ENCODE data around the gene PRKCE. TPM values are rescaled to one million over a fixed set of nuclear protein-coding genes. Genes with fewer than 3 reads are reported as not detected.

Gene PRKCE
- total and polyA plus RNA-seq, 4 donors: 2.5 to 38.6 (median 5.8) TPM

- no peak overlapping the region for H3K4me3 ChIP-seq (ENCODE audit: low read depth in 1 of 3, low read length in 3 of 3)
- H3K27me3 ChIP-seq (ENCODE audit: control insufficient read depth in 4 of 4, insufficient read depth in 4 of 4, low read length in 3 of 4): no peaks in the 10 kb centered on the region
- no peak overlapping the region for H3K9ac ChIP-seq (ENCODE audit: low read depth in 1 of 2, low read length in 2 of 2)
- H3K27ac ChIP-seq (ENCODE audit: low read depth in 1 of 2, low read length in 2 of 2): no peak overlapping the region
- H3K36me3 ChIP-seq (ENCODE audit: control insufficient read depth in 4 of 4, insufficient read depth in 3 of 4, low read depth in 1 of 4, low read length in 3 of 4): no peaks in the 10 kb centered on the region
- no peak for DNase-seq (ENCODE audit: low spot score)
- no peaks in the 10 kb centered on the region for H3K4me1 ChIP-seq (ENCODE audit: control insufficient read depth in 4 of 4, insufficient read depth in 4 of 4, low read length in 3 of 4)
- TF ChIP-seq TAF1 (conservative IDR thresholded peaks at IDR 0.05): no peak
- TF ChIP-seq REST (IDR thresholded peaks at IDR 0.05): no peak
- no peak for TF ChIP-seq MAX (IDR thresholded peaks at IDR 0.05)
- no peak for TF ChIP-seq RAD21 (IDR thresholded peaks at IDR 0.05)
- no peak for TF ChIP-seq HNF4G (IDR thresholded peaks at IDR 0.05)
- no peaks in the 10 kb centered on the region for H3K9me3 ChIP-seq (ENCODE audit: control insufficient read depth in 4 of 4, low read length in 3 of 4)
Observed at GRCh38 chr2:45902380-45902779, 250.9 kb downstream of the PRKCE start.

GRCh38 chr2:45902781-45903375, 251.4 kb downstream of the PRKCE start:
- no peak overlapping the region for H3K27ac ChIP-seq (ENCODE audit: low read depth in 1 of 2, low read length in 2 of 2)
- H3K9ac ChIP-seq (ENCODE audit: low read depth in 1 of 2, low read length in 2 of 2): no peak overlapping the region
- no peak for DNase-seq (ENCODE audit: low spot score)
- TF ChIP-seq MAX (IDR thresholded peaks at IDR 0.05): no peak
- H3K4me3 ChIP-seq (ENCODE audit: low read depth in 1 of 3, low read length in 3 of 3): no peak overlapping the region
- H3K4me1 ChIP-seq (ENCODE audit: control insufficient read depth in 4 of 4, insufficient read depth in 4 of 4, low read length in 3 of 4): no peaks in the 10 kb centered on the region
- no peaks in the 10 kb centered on the region for H3K36me3 ChIP-seq (ENCODE audit: control insufficient read depth in 4 of 4, insufficient read depth in 3 of 4, low read depth in 1 of 4, low read length in 3 of 4)
- H3K27me3 ChIP-seq (ENCODE audit: control insufficient read depth in 4 of 4, insufficient read depth in 4 of 4, low read length in 3 of 4): no peaks in the 10 kb centered on the region
- WGBS: 90% methylated on average over 2 of the region's 2 CpGs
- no peaks in the 10 kb centered on the region for H3K9me3 ChIP-seq (ENCODE audit: control insufficient read depth in 4 of 4, low read length in 3 of 4)

GRCh38 chr2:45904267-45904945, 252.9 kb downstream of the PRKCE start:
- H3K27ac ChIP-seq (ENCODE audit: low read depth in 1 of 2, low read length in 2 of 2): no peak overlapping the region

More at GRCh38 chr2:45904267-45904945, 252.9 kb downstream of the PRKCE start:
- Histone ChIP-seq H3K9me3 (ENCODE audit: control insufficient read depth in 4 of 4, low read length in 3 of 4) (no peaks in the 10 kb centered on the region), H3K4me3 (ENCODE audit: low read depth in 1 of 3, low read length in 3 of 3) (no peak overlapping the region), H3K36me3 (ENCODE audit: control insufficient read depth in 4 of 4, insufficient read depth in 3 of 4, low read depth in 1 of 4, low read length in 3 of 4) (no peaks in the 10 kb centered on the region), H3K4me1 (ENCODE audit: control insufficient read depth in 4 of 4, insufficient read depth in 4 of 4, low read length in 3 of 4) (no peaks in the 10 kb centered on the region), H3K27me3 (ENCODE audit: control insufficient read depth in 4 of 4, insufficient read depth in 4 of 4, low read length in 3 of 4) (no peaks in the 10 kb centered on the region), H3K9ac (ENCODE audit: low read depth in 1 of 2, low read length in 2 of 2) (no peak overlapping the region)
- no peak for DNase-seq (ENCODE audit: low spot score)
- WGBS: 84% methylated on average over 15 of the region's 15 CpGs
- TF ChIP-seq SP1 (IDR thresholded peaks at IDR 0.05) (no peak), FOXA1 (IDR thresholded peaks at IDR 0.05) (no peak), ATF3 (IDR thresholded peaks at IDR 0.05) (no peak), NR2F2 (IDR thresholded peaks at IDR 0.05) (no peak), TAF1 (conservative IDR thresholded peaks at IDR 0.05) (no peak), ZBTB33 (IDR thresholded peaks at IDR 0.05) (no peak), RAD21 (IDR thresholded peaks at IDR 0.05) (no peak), GABPA (IDR thresholded peaks at IDR 0.05 in 1 of 2, conservative IDR thresholded peaks at IDR 0.05 in 1 of 2) (no peak), HNF4G (IDR thresholded peaks at IDR 0.05) (no peak), HNF4A (conservative IDR thresholded peaks at IDR 0.05) (no peak), CTCF (IDR thresholded peaks at IDR 0.05; ENCODE audit: low read depth, low read length, missing input control) (no peak), YY1 (IDR thresholded peaks at IDR 0.05) (no peak), EGR1 (IDR thresholded peaks at IDR 0.05; ENCODE audit: low read depth in 2 of 2) (no peak), RXRA (IDR thresholded peaks at IDR 0.05) (no peak), FOXA2 (IDR thresholded peaks at IDR 0.05) (no peak), JUND (IDR thresholded peaks at IDR 0.05) (no peak)

All from liver (tissue), 9 donors.